ENCODE measurements around the gene COL4A3.
"Not testable (repeated sequence)": the region's sequence is repeated elsewhere in the genome, so short reads cannot be mapped to it uniquely, and the experiment has no call there.

The COL4A3 gene

DNA sequence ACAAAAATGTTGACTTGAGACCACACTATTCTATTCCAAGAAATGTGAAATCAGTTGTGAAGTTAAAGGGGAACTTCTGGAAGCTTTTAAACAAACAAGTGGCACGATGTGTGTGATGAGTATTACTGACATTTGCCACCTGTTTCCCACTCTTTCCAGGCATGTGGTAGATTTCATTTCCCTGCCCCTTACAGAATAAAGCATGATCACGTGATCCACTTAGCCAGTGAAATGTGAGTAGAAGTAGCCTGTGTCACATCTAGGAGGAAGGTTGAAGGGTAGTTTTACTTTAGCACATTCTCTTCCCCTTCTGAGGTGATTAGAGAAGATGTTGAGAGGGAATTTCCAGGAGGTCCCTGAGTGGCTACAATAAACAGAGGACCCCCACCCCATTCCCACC, 4.3 kb upstream of the COL4A3 start:
- no peak for FAIRE-seq

DNA sequence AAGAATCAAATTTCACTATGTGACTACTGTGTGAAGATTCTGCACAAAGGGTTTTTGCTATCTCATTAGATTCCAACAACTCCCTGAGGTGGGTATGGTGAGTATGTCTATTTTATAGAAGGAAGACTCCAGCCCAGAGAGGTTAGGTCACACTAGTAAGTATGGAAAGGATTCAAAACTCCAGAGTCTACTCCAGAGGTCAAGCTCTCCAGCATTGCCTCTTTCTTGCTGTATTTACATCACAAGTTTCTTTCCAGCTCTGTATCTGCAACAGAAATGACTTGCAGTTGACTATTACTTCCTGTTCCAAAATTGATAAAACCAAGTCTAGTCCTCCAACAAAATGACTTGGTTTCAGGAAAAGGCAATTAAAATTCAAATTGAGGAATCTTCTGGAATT, 2.5 kb upstream of the COL4A3 start:
- no peak for FAIRE-seq

DNA sequence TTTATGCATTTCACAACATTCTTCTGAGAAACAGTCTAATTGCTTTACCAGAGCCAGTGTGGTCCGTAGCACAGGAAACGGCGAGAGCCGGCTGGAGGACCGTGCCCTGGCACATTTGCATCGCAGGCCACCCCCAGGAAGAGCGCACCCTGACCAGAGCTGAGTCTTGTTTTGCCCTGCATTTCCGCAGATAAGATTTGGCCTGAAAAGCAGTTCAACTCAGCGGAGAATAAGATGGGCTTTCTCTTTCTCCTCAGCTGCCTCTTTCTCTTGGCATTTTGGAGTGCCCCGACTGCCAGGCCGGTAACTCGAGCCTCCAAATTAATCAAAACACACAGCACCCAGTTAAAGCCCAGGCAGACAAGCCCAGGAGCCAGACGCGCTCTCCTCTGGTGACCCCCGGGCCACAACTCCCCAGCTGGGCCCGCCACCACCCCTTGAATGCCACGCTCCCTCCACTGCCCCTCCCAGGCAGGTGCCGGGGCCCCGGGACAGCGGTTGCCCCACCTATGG, 883 bp upstream of the COL4A3 start:
- FAIRE-seq: no peak

DNA sequence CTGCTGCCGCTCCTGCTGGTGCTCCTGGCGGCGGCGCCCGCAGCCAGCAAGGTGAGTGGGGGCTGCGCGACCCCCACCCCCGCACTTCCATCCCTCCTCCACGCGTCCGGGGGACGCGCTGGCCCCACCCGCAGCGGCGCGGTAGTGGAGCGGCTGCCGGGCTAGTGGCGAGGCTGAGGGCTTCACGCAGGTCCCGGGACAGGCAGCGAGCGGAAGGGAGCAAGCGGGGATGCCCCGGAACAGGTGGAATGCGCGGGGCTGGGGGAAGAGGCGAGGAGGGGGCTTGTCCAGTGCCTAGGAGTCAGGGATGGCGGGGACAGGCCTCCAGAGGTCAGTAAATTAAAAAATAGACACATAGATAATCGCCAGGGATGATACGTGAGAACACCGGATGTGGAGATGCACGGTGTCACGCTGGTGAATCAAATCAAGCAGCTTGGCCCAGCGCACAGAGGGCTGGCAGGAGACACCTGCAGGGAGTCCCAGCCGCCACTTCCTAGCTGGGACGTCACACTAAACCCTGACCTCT, 403 bp downstream of the COL4A3 start:
- FAIRE-seq: no peak

DNA sequence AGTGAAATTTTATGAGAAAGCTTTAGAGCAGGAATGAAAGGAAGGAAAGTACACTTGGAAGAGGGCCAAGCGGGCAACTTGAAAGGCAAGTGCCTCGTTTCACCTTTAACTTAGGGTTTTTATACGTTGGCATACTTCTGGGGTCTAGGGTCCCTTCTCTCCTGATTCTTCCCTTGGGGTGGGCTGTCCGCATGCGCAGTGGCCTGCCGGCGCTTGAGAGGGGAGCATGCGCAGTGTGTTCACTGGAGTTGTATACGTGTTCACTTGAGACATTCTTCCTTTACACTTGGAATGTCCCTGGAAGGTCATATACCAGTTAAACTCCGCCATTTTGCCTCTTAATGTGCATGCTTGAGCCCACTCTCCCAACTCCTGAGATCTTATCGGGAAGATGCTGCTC, 7.4 kb downstream of the COL4A3 start:
- not testable (repeated sequence) for FAIRE-seq

DNA sequence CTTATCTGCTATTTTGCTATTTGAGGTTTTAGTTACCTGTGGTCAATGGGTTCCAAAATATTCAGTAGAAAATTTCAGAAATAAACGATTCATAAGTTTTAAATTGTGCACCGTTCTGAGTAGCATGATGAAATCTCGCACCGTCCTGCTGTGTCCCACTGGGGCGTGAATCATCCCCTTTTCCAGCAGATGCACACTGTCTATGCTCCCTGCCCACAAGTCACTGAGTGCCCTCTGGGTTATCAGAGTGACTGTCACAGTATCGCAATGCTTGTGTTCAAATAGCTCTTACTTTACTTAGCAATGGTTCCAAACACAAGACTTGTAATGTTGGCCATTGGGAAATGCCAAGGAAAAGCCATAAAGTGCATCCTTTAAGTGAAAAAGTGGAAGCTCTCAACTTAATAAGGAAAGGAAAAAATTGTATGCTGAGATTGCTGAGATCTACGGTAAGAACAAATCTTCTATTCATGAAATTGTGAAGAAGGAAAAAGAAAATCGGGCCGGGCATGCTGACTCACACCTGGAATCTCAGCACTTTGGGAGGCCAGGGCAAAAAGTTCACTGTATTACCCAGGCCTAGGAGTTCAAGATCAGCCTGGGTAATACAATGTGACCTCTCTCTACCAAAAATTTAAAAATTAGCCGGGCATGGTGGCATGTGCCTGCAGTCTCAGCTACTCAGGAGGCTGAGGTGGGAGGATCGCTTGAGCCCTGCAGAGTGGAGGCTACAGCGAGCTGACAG, 13.3 kb downstream of the COL4A3 start:
- FAIRE-seq: no peak

DNA sequence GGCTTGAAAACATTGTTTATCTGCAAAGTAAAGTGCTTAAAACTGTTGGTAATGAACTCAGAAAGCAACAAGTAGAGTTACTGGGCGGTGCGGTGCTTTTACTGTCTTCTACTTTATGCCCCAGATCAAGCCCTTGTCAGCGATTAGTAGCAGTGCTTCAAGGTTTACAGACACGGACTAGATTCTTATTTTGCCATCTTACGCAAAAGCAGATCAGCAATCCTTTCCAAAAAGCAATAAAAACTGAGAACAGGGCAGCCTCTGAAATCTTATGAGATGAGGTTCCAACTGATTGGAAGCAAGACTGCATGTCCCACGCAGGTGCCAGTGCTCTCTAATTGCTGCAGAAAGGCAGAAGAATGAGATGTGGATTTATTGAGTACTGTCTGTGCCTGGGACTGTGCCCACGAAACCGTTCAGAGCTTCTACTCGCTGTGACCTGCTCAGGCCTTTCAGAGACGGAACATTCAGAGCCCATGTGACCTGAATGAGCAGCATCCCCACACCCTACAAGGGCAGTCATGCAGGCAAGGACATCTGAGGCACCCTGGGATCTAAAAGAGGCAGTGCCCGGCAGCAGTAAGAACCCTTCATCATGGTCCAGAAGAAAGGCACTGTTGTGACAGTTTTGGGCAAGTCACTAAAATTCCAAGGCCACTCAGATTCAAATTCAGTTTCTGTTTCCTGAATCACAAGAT, 15.7 kb downstream of the COL4A3 start:
- FAIRE-seq: no peak

DNA sequence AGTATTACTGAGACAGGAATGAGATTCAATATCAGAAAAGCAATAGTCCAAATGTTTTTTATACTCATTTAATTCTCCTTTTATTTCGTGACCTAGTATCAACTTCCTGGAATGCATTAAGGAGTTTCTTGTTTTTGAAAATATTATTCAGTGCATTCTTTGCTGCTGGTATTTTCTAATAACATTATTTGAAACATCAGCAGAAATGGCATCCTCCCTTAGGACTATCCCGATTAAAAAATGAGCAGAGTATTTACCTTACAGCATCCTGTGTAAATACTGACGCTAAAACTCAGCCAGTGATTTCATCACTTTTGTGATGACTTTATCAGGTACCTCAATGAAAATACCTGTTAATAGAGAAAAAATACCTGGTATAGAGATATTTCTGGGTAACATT, 16.3 kb downstream of the COL4A3 start:
- no peak for FAIRE-seq

DNA sequence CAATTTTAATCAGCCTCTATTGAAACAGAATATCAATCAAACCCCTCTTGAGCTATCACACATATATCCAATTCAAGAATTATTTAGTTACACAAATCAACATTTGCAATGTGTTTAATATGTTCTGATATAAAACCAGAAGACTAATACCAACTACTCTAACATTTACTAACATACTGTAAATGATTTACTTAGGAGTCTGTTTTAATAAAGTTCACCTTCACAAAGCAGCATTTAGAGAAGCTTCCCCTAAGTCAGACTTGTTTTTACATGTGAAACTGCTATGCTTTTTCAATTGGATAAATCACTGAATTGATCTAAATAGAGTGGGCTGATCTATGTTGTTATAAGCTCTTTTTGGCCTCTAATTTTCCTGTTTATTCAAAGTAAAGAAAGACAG, 18.3 kb downstream of the COL4A3 start:
- FAIRE-seq: no peak

DNA sequence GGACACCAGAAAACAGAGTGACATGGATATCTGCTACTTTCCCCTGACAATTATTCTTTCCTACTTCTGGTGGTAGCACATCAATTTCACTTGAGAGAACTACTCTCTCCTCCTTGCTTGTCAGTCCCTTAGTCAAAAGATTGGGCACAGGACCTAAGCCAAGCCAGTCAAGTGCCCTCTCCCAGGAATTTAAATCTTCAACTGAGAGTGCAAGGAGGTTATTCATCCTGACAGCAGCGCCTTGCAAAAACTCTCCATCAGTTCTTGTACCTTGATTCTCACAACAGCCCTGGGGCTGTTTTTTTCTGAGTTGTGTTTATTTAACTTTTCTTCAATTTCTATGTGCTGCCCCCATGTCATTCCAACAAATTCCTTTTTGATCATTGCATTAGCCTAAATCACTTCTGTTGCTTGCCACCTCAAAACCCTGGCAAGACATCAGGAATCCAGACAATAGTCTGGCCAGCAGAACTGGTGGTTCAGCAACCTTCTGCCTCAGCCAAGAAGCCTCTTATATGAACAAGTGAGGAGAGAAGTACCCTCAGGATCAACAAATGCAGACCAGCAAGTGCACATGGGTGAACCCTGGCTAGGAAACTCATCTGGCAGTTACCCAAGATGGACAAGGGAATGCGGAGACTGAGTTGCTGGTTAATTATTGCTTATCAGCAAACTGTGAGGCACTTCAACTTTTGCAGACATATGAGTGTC, 19.4 kb downstream of the COL4A3 start:
- FAIRE-seq: no peak

DNA sequence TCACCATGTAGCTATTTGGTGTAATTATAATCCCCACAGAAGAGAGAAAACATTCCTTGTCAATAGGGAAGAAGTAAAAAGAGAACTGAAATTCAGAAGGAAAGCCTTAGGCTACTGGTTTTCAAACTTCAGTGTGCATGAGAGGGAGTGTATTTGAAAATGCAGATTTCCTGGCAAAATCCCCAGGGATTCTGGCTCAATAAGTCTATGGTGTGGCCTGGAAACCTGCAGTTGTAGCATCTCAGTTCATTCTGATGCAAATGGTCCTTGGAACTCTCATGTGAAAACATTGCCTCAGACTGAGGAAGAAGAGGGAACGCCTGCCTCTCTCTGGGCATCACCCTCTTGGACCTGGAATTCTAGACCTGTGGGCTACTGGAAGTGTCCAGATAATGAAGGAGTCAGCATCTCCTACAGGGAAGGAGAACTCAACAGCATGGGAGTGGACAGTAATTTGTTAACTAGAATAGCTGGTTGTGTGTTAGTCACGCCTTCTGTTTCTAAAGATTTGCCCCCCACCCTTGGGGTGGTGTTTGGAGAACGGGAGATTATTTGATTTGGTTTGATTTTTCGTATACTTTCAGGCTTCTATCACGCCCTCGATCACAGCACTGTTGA, 21.3 kb downstream of the COL4A3 start:
- no peak for FAIRE-seq

DNA sequence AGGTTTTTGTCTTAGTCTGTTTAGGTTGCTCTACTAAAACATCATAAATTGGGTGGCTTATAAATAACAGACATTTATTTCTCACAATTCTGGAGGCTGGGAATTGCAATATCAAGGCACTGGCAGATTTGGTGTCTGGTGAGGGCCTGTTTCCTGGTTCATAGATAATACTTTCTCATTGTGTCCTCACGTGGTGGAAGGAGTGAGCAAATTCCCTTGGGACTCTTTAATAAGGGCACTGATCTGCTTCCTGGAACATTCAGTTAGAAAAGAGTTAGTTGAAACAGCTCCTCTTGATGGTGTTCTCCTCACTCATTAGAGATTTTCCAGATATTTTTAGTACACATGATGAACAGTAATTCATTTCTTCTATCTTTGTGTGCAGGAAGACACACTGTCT, 22.3 kb downstream of the COL4A3 start:
- FAIRE-seq: no peak

DNA sequence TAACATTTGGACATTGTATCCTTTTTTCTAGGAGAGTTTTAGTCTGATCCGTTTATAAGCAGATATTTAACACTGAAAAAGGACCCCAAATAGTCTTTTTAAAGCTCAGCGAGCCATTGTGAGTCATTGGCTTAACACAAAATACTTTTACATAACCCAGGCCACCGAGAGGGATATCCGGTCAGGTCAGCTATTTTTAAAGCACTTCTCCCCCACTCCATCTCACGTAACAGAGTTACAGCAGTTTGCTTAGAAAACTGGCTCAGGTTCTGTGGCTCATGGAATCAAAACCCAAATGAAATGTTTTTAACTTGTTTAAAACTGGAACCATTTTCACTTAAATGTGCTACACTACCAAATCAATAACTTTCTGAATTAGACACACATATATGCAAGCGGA, 23.9 kb downstream of the COL4A3 start:
- FAIRE-seq: no peak

DNA sequence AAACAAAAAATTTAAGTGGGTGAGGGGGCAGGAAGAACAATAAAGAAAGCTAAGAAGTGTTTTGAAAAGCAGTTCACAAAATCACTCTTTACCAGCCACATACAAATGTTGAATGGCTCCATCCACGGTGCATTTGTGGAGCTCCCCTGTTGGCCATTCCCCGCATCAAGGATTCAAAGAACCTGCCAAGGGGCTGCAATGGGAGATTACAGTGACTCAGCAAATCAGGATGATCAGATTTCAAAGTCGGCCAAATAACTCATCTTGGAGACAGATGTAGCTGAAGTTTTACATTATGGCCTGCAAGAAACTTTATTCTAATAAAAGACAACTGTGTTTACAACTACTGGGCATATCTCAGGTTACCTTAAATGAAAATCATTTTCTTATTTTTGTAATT, 26.9 kb downstream of the COL4A3 start:
- FAIRE-seq: no peak

DNA sequence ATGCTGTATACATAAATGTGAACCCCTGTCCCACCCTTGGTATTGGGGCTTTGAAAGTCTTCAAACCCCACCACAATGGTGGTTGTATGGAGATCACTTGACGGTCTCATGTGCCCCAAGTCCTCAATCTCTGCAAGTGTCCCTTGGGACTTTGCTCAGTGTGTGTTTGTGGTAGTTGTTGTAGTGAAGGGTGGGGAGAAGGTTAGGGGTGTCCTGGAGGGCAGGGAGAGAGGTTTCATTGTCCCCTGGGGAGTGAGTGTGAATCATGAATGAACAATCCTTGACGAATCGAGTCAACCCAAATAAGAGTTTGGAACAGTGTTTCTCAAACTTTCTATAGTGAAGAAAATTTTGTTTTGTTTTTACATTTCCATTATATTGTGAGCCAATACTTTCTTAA, 28.1 kb downstream of the COL4A3 start:
- FAIRE-seq: no peak

DNA sequence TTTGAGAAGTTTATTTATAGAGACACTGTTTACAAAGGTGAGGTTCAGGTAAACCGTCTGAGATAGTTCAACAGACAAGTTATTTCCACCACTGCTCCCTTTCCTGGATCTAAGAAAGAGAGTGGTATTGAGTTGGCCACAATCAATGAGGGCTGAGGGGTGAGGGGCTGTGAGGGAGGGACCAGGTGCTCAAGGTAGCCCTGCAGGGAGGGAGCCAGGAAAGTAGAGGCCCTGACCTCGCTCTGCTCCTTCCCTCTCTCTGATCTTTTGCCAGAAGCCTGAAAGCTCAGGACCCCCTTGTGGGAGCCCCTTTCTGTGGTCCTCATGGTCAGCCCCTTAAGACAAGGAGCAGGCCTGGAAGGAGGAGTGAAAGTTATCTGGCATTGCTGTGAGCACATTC, 29.8 kb downstream of the COL4A3 start:
- FAIRE-seq: no peak

DNA sequence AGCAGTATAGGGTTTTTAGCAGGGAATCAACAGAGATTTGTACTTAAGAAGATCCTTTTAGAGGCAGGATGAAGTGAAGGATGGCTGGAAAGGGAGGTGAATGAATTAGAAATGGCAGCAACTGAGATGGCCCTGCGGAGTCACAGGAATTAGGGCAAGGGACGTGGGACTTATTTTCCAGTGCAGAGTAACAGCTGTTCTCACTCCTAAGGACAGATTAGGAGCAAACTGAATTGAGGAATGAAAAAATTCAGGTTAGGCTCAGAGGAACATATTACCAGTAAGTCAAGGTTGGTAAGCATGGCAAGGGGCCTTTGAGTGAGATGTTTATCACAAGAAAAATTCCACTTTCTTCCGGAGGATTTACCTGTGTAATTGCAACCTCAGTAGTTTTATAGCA, 34.4 kb downstream of the COL4A3 start:
- no peak for FAIRE-seq

DNA sequence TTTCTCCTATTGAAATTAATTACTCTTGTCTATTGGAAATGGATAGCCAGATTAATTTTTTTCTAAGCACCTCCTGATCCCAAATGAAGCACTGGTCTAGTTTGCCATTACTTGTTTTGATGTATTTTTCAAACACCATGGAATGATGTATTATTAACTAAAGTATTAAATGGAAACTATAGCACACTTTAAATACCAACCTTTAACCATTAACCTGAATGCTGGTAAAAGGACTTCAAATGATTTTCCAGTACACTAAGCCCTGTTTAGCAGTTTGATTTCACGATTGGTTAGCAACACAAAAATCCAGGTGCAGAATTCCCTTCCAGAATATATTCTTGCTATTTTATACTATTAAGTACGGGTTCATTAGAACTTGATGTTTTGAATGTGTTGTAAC, 37.3 kb downstream of the COL4A3 start:
- no peak for FAIRE-seq

DNA sequence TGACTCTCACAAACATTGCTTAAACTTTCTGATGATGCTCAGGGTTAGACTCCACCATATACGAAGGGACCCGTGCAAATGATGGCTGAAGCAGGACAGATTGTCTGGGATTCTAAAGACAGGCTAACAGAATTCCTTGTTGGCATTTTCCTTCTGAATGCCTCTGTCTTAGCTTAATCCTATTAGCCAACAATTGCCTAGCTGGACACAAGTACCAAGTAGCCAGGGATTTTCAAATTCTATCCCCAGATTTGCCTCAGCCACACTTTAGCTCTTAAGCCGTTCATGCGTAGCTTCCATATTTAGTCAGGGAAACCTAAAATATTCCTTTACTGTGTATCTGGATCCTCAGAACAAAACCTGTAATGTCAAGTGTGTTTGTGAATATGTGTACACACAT, 40.0 kb downstream of the COL4A3 start:
- no peak for FAIRE-seq

DNA sequence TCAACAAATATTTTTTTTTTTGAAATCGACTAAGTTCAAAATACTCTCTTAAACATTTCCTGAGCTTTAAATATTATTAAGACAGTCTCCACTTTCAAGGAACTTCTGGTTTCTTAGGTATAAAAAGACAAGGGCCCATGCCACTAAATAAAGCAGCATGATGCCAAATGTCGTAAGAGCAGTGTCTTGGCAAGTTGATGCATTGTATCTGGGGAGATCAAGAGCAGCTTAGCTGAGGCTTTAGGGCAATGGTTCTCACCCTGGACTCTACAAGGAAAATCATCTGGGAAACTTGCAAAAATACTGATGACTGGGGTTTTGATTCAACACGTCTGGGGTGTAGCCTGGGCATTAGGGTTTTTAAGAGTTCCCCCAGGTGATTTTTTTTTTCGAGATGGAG, 41.3 kb downstream of the COL4A3 start:
- no peak for FAIRE-seq

DNA sequence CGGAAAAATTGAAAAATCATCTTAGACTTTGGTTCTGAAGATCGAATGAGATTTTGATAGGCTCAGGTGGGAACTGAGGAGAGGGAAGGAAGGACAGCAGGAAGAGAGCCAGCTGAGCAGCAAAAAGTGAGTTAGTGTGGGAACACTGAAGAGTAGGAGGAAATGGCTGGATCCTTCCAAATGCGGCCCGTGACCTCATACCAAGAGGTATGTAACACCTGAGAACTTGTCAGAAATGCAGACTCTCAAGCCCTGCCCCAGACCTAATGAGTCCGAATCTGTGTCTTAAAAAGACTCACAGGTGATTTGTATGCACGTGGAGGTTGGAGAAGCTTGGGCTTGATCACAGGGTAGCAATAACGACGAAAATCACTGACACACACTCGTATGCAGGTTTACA, 42.0 kb downstream of the COL4A3 start:
- FAIRE-seq: no peak

DNA sequence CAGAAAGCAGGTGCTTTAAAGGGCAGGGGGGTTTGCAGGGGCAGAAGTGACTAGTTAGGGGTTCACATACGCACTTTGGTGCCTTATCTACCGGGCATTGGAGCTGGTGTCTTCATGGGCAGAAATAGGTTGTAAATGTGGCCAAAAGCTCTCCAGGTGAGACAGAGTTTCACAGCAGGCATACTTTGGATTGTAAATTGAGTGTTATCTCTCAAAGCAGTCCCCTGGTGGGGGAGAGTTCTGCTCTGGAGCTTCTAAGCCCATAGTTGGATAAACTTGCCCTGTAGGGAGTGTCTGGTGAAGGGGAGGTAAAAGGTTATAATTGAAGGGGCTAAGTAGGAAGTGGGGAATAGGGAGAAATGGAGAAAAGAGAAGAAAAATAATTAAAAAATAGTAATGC, 43.1 kb downstream of the COL4A3 start:
- no peak for FAIRE-seq

DNA sequence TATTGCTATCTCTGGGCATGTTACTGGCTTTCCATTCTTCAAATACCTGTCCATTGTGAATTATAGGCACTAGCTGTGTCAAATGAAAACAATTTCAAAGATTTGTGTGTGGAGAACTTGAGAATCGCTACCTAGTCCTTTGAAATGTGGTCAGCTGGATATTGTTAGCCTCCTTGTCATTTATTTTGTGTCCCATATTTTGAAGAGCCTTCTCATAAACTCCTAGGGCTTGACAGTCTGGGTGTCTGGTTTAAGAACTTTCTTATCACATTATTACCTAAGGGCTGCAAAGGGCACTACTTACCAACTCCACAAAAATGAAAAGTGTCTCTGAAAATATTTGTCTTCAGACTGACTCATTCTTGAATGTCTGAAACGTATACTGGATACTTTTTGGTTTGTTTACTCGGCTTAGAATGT, 50.2 kb downstream of the COL4A3 start:
- FAIRE-seq: no peak
